ENCODE results near the gene GANAB. TPM values are rescaled to one million over a fixed set of nuclear protein-coding genes. Genes with fewer than 3 reads are reported as not detected.

Gene GANAB
- total RNA-seq, 2 donors from 2014 or later = 71.8 to 78.0 TPM

DNA sequence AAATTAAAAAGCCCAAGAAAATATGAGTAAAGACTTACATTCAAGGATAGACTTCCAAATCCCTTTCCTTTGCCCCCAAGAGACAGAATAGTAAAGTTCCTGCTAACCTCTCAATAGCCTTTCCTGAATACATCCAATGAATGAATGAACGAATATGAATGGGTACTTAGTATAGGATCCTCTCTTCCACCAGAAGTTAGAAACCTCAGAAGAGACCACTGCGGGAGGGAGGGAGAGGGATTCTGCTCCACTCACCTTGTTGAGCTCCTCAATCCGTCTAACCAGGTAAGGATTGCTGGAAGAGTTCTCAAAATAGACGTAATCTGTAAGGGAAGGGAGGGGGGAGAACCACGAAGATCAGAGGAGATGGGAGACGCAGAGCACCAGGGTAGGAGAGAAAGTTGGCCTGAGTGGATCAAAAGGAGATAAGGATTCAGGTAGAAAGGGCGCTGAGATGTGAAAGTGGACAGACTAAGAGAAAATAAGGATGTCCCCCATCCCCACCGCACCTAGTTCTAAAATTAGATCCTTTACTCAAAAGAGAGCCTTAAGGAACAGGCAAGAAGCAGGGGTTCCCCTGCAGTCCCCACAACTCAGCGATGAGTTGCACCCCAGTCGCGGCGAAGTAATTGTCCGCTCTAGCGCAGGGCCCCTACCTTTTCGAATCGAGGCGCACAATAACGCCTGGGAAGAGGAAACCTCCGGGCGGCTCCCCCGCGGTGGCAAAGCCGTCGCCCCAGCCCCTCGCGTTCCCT, 45.9 kb downstream of the GANAB start:
- TF ChIP-seq, protein P1, sequence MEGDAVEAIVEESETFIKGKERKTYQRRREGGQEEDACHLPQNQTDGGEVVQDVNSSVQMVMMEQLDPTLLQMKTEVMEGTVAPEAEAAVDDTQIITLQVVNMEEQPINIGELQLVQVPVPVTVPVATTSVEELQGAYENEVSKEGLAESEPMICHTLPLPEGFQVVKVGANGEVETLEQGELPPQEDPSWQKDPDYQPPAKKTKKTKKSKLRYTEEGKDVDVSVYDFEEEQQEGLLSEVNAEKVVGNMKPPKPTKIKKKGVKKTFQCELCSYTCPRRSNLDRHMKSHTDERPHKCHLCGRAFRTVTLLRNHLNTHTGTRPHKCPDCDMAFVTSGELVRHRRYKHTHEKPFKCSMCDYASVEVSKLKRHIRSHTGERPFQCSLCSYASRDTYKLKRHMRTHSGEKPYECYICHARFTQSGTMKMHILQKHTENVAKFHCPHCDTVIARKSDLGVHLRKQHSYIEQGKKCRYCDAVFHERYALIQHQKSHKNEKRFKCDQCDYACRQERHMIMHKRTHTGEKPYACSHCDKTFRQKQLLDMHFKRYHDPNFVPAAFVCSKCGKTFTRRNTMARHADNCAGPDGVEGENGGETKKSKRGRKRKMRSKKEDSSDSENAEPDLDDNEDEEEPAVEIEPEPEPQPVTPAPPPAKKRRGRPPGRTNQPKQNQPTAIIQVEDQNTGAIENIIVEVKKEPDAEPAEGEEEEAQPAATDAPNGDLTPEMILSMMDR (IDR thresholded peaks at IDR 0.05) = no peak
- Histone ChIP-seq H3K27me3 (no peaks in the 10 kb centered on the region), H3K9me3 (no peaks in the 10 kb centered on the region), H3K4me1 (peaks cover 0 to 44% of the 10 kb centered on the region in 2 donors), H3K36me3 (peaks cover 38% of the 10 kb centered on the region), H3K4me3 (peak overlapping the region; percentile 93 to 98), H3K27ac (peak overlapping the region; percentile 95 to 96)
- no peak for DNase-seq (ENCODE audit: low spot score)

DNA sequence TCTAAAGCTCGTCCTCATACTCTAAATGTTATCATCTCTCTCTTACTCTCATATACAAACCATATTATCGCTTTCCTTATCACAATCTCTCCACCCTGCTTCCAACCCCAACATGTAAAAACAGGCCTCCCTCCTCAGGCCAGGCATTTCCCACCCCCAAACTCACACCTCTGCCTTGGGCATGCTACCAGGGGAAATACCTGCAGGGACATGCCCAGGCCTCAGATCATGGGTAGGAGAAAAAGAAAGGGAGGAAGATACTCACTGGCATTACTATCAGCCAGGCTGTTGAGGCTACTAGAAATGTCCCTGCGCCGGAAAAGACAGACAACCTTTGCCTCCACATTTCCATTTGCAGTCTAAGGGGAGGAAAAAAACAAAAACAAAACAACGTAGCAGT, 46.5 kb downstream of the GANAB start:
- Histone ChIP-seq H3K27me3 (no peaks in the 10 kb centered on the region), H3K27ac (peak overlapping the region; percentile 51 to 95), H3K36me3 (peaks cover 39% of the 10 kb centered on the region), H3K4me1 (peaks cover 0 to 44% of the 10 kb centered on the region in 2 donors), H3K4me3 (peak overlapping the region; percentile 93 to 98), H3K9me3 (no peaks in the 10 kb centered on the region)
- TF ChIP-seq, protein P1 (IDR thresholded peaks at IDR 0.05) = no peak
- no peak for DNase-seq (ENCODE audit: low spot score)

DNA sequence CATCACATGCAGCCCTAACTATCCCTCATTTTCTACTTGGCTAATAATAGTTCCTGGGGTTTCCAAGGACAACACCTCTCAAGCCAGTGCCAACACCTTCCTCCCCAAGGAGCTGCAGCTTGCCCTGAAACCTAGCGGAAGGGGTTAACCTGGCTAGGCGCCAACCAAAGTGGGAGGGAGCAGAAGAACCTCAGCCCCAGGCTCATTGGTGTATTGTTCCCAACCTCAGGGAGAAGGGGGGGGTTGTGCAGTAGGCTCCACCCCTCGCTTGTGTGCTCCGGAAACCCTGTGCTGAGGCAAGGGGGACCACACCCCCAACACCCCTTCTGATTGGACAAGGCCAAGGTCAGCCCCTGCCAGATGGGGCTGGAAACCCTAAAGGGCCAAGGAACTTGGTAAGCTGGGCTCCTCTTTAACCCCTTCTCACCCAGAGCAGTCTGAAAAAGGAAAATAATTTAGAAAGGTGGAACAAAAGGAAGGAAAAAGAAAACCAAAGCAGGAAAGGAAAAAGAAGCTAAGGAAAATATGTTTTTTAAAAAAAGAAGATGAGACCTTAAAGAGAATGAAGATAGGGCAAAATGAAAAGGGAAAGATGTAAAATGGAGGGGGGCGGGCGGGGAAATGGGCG, 47.2 kb downstream of the GANAB start:
- Histone ChIP-seq H3K4me1 (peaks cover 0 to 44% of the 10 kb centered on the region in 2 donors), H3K27me3 (no peaks in the 10 kb centered on the region), H3K27ac (peak overlapping the region; percentile 51 to 95), H3K9me3 (no peaks in the 10 kb centered on the region), H3K4me3 (peak overlapping the region in 1 of 2 donors; percentile 93), H3K36me3 (peaks cover 47% of the 10 kb centered on the region)
- TF ChIP-seq, protein P1 (IDR thresholded peaks at IDR 0.05) = no peak
- peak; percentile 97 for DNase-seq (ENCODE audit: low spot score)

DNA sequence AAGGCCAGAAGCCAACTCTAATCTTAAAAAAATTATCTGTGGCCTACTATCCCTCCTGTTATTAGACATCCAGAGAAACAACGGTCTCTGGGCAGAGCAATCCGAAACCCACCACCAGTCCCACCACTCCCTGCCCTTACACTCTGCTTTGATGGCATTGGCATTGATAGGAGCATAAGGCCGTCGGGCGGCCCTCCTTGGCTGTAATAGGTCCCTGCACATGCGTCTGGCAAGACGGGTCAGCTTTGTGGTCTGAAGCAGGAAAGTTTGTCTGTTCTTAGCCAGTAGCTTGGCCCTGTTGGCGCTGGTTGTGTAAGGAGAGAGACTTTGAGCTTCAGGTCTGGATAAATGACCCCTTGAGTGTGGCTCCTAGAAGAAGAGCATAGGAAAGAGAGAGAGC, 51.3 kb downstream of the GANAB start:
- Histone ChIP-seq H3K9me3 (no peaks in the 10 kb centered on the region), H3K4me1 (peaks cover 0 to 40% of the 10 kb centered on the region in 2 donors), H3K4me3 (no peak overlapping the region), H3K27ac (no peak overlapping the region), H3K36me3 (peaks cover 54% of the 10 kb centered on the region), H3K27me3 (no peaks in the 10 kb centered on the region)
- TF ChIP-seq, protein P1 (IDR thresholded peaks at IDR 0.05) = no peak
- DNase-seq (ENCODE audit: low spot score) = no peak

DNA sequence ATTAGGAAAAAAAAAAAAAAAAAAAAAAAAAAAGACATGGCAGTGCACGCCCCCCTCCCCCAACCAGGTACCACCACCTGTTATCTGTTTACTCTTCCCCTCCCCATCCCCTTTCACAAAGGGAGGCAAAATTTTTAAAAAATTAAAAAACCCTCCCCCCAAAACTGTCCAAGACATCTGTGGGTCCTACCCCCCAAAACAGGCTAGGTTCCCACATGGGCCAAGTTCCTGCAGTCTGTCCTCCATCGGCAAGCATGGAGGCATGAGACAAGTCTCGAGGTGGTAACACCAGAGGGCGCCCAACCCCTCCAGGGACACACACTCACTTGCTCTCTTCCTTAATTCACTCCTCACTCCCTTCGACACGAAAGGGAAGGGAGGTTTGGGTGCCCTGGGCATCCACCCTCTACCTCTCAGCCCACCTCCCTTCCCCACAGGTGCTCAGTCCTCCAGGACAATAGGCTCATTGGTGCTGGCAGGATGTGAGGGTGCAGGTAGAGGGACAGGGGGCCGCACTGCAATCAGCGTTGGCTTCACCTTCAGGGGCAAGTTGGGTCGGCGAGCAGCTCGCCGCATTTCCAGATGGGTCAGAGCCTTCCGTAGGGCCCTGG, 52.9 kb downstream of the GANAB start:
- Histone ChIP-seq H3K9me3 (no peaks in the 10 kb centered on the region), H3K4me3 (no peak overlapping the region), H3K27me3 (no peaks in the 10 kb centered on the region), H3K36me3 (peaks cover 55% of the 10 kb centered on the region), H3K27ac (no peak overlapping the region), H3K4me1 (peaks cover 0 to 28% of the 10 kb centered on the region in 2 donors)
- TF ChIP-seq, protein P1 (IDR thresholded peaks at IDR 0.05) = peak in 1 of 2 donors; percentile 66
- DNase-seq (ENCODE audit: low spot score) = peak; percentile 89
